T-helper 2 cell (primary cell): ENCODE measurements around the gene RAD51B.

Experiments used
- DNase-seq, 5 experiments: peaks; one replicate each; pipeline versions ENCODE4 v3.0.0 to v3.0.0-alpha.2; 2012 to 2022

RAD51B gene

DNA sequence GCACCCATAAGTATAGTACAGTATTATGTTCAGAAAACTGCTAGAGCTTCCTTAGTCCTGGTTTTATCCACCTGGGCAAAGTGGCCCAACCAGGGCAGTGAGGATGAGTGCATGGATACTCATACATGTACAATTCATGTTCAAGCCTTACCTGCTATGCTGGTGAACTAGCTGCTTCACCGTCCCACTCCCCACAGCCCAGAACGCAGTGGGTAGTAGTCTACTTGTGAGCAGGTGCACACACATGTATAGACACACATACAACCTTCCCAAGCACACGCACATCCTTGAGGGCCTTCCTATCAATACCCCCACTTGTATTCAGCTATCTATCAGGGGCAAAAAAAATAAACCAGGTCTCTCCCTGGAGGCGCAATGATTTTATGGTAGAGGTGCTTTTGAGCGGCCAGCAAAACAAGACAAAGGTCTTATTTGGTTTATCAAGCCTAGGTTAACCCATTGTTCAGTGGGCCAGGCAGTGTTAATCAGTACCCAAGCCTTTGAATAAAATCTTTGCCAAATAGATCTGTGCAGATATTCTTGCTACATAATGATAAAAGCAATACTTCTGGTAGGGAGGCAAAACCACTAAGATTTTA is 903.5 kb downstream of the RAD51B start:
- DNase-seq = no peak

GRCh38 chr14:68723808-68724268 is 904.3 kb downstream of the RAD51B start:
- no peak for DNase-seq

- DNase-seq = no peak
These were observed 905.3 kb downstream of the RAD51B start for GRCh38 chr14:68724914-68725313.

GRCh38 chr14:68726093-68726695 is 906.6 kb downstream of the RAD51B start:
- DNase-seq = no peak

GRCh38 chr14:68727315-68728047 is 907.9 kb downstream of the RAD51B start:
- no peak for DNase-seq

GRCh38 chr14:68728342-68729106 is 908.9 kb downstream of the RAD51B start:
- DNase-seq = peak in 1 of 5 experiments; percentile 46

DNA sequence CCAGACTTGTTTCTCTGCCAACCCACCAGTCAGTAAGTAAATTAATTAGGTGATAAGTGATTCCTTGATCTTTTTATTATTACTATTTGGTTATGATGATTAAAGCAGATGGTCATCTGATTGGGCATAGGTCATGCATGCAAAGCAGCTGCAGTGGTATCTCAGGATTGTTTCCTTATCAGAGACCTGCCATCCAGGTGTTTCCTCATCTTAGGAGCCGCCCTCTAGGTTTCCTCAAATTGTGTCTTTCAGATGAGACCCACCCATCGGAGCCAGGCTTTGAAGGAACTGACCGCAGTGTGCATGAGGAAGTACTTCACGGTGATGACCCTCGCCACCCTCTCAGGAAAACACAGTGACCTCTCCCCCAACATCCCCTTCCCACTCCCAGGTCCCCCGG is 910.0 kb downstream of the RAD51B start:
- DNase-seq = no peak

DNA sequence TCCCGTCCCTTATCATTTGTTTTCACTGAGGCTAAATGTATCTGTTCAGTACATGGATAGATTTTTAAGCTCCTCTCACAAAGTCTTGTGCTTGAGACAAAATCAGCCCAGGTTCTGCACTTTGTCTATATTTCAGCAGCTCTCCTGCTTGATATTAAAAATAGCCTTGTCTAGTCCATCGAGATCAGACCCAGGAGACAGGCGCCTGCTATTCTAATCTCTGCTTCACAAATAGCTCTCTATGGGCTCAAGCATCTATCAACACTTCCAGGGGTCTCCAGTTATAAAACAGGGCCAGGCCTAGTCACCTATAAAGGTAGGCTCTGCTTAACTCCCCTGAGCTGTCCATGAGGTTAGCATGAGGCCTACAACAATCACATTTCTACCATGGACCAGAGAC is 910.8 kb downstream of the RAD51B start:
- no peak for DNase-seq

DNA sequence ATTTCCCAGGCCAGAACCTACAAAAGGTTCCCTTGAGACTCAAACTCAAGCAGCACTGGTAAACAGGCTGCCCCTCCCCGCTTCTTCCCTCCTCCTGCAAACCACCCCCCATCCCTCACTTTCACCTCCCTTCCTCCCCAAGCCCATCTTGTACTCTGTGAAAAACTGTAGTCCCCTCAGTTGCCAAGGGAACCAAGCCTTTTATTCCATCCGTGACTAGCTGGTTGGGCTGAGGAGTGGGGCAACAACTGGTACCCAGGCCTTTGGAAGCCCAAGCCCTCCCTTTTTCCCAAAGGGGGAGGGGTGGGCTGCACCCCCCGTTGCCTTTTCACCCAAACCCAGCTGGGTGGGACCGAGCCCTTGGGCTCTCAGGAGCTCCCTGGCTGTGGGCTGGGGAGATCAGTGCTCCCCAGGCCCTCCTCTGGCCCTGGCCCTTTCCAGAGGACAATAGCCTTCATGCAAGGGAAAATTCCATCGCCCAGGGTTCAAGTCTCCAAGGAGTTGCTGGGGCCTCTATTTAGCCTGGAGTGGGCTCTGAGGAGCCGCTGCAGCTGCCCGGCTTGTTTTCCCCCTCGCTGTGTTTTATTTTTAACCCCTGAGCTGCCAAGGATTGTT is 911.3 kb downstream of the RAD51B start:
- no peak for DNase-seq

DNA sequence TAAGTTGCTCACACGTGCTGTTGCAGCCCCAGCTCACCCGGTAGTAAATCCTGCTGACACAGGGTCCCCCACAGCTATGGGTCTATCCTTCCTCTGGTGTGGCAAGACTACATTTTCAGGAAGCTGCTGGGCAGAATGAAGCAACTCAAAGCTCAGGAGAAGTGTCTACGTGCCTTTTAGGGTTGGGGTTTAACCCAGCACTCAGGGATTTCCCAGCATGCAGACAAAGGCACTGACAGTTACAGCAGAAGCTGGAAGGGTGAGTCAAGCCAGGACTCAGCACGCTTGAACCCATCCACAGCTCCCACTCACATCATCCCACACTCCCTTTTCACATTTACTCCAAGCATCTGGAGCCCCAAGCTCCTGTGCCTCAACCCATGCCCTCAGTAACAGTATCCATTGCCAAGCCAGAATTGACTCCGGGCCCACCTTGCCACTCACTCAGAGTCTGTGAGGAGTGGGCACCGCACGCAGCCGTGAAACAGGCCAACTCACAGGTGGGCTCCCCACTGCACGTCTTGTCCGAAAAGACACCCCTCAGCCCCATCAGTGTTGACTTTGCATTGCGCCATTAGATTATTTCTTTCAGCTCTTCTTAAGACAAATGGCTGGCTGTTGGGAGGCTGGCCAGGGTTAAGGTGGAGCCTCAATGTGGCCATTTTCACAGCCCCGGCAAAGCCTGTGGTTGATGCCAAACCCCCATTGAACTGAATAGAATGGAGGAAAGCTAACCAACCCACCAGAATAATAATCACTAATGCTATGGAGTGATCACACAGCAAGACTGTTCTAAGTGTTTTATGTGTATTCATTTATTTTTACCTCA is 913.7 kb downstream of the RAD51B start:
- no peak for DNase-seq

- DNase-seq = peak in 2 of 5 experiments; percentile 52 to 71
These were observed 914.7 kb downstream of the RAD51B start for GRCh38 chr14:68734231-68734732.

- no peak for DNase-seq
These were observed 916.3 kb downstream of the RAD51B start for GRCh38 chr14:68735856-68736255.

- no peak for DNase-seq
These were observed 916.9 kb downstream of the RAD51B start for GRCh38 chr14:68736471-68736871.

GRCh38 chr14:68737086-68737485 is 917.5 kb downstream of the RAD51B start:
- no peak for DNase-seq

- DNase-seq = no peak
These were observed 919.0 kb downstream of the RAD51B start for GRCh38 chr14:68738559-68738958.

GRCh38 chr14:68739701-68740100 is 920.1 kb downstream of the RAD51B start:
- DNase-seq = no peak

GRCh38 chr14:68740788-68741476 is 921.4 kb downstream of the RAD51B start:
- DNase-seq = no peak

DNA sequence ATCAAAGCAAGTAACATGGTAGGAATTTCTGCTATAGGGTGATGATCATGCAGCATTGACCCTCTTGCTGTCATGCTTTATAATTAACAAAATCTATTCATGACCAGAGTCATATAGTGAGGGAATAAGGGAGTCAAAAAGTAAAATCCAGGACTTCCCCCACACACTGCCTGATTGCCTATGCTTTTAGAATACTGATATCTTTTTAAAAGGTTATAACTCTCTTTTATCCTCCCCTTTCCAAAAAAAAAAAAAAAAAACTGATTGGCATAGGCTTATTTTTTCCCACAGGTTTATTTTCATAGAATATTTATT is 921.9 kb downstream of the RAD51B start:
- no peak for DNase-seq

DNA sequence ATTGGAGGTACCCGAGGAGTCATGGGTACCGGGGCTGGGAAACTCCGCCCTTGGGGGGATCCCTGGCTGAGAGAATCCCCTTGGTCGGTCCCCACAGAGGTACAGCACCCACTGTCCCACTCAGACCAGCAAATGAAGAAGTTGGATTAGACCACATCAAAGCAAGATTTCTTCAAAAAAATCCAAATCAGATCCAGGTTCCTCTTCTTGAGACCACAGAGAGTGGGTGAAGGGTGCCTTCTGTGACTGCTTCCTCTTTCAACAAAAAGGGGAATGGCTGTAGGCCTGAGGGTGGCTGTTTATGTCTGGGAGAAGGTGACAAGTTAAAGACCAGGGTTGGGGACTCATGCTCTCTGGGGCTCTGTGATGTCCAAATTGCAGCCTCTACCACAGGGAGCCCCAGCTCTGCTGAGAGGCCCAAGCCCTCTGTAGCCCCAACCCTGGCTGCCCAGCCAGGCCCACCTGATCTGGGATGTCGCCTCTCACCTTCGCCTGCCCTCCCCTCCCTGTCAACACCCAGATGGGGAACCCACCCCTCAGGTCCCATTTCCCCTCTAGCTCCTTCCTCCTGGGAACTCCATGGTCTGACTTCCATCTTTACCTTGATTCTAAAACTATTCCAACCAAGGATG is 922.4 kb downstream of the RAD51B start:
- no peak for DNase-seq

DNA sequence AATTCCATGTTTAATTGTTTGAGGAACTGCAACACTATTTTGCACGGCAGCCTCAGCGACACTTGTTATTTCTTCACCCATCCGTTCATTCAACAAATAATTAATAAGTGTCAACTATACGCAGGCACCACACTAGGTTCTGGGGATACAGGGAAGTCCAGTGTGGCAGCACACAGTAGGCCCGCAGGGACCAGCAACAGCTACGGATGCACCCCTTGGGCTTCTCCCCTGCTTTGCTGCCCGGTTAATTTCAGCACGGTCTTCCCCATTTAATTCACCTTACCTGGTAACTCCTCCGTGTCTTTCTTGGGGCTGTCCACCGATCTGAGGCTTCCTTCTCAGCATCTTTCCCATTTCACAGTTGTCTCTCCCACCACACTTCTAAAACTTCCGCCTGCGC is 925.0 kb downstream of the RAD51B start:
- no peak for DNase-seq

GRCh38 chr14:68747393-68747792 is 927.8 kb downstream of the RAD51B start:
- DNase-seq = no peak
